Measurements from ENCODE around the gene SAP30BP.

Gene SAP30BP

DNA sequence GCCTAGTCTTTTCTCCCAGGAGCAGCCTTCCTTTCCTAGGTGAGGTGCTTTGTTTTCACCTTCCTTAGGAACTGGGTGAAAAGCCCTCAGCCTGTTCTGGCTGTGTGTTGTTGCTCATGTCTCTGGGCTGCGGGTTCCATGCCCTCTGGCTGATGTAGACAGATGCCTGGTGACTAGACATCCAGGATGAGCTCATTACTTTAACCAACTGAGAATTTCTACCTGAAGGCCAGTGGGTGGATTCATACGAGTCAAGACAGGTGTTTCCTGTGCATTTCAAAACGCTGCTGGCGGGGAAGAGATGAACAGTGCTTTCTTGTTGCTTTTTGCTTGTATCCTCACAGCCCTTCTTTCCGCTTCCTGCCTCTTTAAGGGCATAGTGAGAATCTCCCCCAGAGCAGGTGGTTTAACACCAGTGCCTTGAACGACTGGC, 22.3 kb downstream of the SAP30BP start:
- peak; percentile 4 for DNase-seq (ENCODE audit: low read depth)

GRCh38 chr17:75691371-75691791, 24.2 kb downstream of the SAP30BP start:
- no peak for DNase-seq (ENCODE audit: low read depth)

DNA sequence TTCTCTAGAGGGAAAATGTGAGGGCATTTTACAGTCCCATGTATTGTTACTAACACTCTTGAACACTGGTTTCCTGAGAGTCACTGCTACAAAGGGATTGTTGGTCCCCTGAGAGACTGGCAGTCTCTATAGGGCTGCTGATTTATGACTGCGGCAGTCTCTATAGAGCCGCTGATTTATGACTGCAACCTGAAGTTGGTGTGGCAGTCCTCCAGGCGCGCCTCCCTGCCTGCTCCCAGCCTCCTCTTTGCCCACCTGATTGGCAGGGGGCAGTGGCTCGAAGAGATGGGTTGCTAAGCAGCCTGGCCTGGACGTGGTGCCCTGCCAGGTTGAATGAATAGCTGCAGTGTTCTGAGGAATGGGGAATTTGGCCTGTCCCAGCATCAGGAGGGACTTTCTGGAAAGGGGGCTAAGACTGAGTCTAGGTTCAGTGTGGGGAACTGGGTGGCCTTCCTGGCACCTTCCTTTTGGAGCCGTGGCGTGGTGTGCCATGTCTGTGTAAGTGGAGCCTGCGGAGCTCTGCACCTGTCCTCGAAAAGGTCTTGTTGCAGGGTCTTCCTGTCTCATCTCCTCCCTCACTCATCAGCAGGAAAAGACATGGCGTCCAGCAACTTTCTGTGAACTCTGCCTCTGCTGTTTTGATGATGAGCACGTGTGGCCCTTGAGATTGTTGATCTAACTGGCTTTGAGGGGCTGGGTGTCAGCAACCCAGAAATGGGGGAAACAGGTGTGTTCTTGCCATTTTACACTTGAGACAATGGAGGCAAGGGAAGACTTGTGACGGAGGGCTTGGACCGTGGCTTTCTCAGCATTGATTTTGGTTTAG, 24.9 kb downstream of the SAP30BP start:
- no peak for DNase-seq (ENCODE audit: low read depth)

GRCh38 chr17:75692976-75693375, 25.8 kb downstream of the SAP30BP start:
- no peak for DNase-seq (ENCODE audit: low read depth)

DNA sequence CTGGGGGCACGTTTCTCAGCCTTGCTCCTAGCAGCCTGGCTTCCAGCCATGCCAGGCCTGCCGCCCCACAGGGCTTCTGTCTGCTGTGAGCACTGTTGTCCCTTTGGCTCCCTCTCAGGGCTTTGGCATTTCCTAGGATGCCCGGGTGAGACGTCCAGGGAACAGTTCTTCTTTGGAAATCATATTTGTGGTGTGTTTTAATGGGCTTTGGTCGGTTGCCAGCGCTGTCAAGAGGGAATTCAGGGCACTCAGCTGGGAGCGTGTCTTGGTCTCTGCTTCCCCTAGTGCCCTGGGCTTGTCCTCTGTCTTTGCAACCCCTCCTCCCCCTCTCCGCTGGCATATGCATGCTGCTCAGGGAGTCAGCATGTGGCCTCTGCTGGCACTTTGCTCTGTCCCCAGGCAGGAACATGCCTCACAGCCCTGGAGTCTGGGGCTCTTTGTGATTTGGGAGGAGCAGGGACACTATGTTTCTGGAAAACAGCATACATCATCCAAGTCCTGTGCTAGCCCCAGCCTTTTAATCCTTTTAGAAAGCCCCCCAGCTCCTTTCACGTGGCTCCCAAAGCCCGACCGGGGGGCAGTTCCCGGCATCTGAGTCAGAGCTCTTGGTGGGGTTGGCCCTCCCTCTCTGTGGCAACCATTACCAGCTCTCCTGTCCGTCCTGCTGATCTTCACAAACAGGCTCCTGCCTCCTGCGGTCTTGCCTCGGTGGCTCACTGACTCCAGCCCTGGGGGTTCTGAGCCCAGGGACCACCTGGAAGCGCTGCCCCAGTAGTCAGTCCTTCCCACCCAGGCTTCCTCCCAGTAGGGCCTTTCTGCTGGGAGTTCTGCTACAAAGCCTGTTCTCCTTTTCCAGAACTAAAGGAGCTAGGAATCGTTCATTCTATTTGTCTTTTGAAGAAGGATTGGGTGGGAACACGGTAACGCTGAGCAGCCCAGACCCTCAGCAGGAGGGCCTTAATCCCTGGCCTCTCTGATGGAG, 26.7 kb downstream of the SAP30BP start:
- DNase-seq (ENCODE audit: low read depth): no peak

- no peak for DNase-seq (ENCODE audit: low read depth)
Measured at GRCh38 chr17:75694536-75694935, 27.4 kb downstream of the SAP30BP start.

DNA sequence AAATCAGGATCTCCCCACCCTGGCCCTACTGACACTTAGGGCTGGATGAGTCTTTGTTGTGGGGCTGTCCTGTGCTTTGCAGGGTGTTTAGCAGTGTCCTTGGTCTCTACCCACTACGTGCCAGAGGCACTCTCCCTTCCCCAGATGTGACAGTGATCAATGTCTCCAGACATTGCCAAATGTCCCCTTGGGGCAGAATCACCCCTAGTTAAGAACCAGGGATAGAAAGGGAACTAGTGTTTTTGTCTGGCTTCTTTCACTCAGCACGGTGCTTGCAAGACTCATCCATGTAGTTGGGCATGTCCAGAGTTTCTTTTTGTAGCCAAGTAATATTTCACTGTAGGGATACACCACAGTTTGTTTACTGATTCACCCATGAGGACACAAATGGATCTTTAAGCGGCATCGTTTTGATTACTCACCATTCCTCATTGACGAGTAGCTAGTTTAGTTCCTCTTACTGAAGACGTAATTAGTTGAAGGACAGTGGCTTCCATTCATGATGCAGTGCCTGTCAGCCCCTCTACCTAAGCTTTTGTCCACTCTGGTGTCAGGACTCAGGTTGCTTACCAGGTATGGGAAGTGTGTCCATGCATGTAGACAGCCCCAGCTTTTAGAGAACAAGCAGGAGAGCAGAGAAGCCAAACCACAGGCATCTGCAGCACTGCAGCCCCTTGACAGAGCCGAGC, 28.1 kb downstream of the SAP30BP start:
- DNase-seq (ENCODE audit: low read depth): no peak

GRCh38 chr17:75695830-75696271, 28.7 kb downstream of the SAP30BP start:
- DNase-seq (ENCODE audit: low read depth): no peak

GRCh38 chr17:75697651-75698291, 30.6 kb downstream of the SAP30BP start:
- no peak for DNase-seq (ENCODE audit: low read depth)

- no peak for DNase-seq (ENCODE audit: low read depth)
Measured at GRCh38 chr17:75698659-75699058, 31.5 kb downstream of the SAP30BP start.

- no peak for DNase-seq (ENCODE audit: low read depth)
Measured at GRCh38 chr17:75701288-75701687, 34.1 kb downstream of the SAP30BP start.

GRCh38 chr17:75703191-75703590, 36.1 kb downstream of the SAP30BP start:
- no peak for DNase-seq (ENCODE audit: low read depth)

- DNase-seq (ENCODE audit: low read depth): no peak
Measured at GRCh38 chr17:75703591-75703990, 36.5 kb downstream of the SAP30BP start.

GRCh38 chr17:75704963-75705875, 38.1 kb downstream of the SAP30BP start:
- no peak for DNase-seq (ENCODE audit: low read depth)

DNA sequence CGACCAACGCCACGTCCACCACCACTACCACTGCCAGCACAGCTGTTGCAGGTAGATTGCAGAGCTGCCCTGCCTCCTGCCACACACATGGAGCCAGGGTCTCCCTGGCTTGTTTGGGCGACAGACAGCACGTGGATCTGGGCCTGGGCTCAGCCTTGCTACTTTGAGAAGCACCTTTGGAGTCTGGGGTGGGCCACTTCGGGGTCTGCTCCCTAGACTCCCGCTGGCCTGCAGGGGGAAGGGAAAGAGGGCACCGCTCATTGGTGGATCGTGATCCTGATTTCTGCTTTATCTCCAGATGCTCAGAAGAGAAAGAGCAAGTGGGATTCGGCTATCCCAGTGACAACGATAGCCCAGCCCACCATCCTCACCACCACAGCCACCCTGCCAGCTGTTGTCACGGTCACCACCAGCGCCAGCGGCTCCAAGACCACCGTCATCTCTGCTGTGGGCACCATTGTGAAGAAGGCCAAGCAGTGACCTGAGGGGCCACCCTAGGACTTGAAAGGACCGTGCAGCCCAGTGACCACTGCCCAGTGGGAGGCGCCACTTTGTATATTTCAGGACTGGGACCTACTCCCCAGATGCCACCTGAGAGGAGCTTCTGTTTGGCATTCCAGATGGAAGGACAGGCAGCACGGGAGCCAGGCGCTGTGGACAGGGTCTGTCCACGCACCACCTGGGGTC, 39.0 kb downstream of the SAP30BP start:
- no peak for DNase-seq (ENCODE audit: low read depth)

GRCh38 chr17:75707079-75707571, 40.0 kb downstream of the SAP30BP start:
- no peak for DNase-seq (ENCODE audit: low read depth)

GRCh38 chr17:75712446-75712845, 45.3 kb downstream of the SAP30BP start:
- DNase-seq (ENCODE audit: low read depth): no peak

DNA sequence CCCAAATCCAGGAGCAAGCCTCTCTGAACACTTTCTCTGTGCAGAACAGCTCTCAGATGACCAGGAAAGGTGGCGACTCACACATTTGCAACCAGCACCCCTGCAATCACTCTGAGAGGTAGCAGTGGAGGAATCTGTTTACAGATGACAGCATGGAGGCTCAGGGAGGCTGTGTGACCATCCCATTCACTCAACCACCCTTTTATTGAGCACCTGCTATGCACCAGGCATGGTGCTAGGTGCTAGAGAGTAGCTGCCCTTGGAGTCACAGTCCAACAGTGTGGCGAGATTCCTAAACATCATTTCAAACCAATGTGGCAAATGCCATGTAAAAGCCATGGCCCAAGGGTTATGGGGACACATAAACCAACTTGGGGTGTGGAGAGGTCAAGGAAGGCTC, 52.6 kb downstream of the SAP30BP start:
- DNase-seq (ENCODE audit: low read depth): no peak

- peak; percentile 59 for DNase-seq (ENCODE audit: low read depth)
Measured at GRCh38 chr17:75720656-75721462, 53.7 kb downstream of the SAP30BP start, which contains the start of gene ITGB4. TSS of gene ITGB4 (plus strand) at chr17:75721459. CDS start at chr17:75724704, 3,245 bp downstream.
